ENCODE measurements around the gene G6PD. TPM values are rescaled to one million over a fixed set of nuclear protein-coding genes. Genes with fewer than 3 reads are reported as not detected.

G6PD gene
- total and polyA plus RNA-seq, 8 donors, result 6.7 to 17.9 (median 12.4) TPM

DNA sequence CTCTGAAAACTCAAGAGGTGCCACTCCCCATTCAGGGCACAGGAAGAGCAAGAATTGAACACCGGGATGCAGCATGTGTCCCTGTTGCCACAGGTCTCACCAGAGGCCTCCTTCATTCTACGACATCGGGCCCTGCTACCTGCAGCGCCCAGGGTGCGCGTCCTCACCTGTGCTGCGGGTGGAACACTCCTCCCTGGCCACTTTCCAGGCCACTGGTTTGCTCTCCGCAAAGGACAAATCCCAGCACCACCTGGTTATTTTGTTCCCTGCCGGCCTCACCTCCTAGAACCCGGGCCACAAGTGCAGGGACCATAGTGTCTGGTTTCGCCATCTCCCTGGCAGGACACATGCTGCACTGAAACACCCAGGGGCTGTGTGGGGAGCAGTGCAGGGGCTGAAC is 16.4 kb downstream of the G6PD start:
- Histone ChIP-seq H3K4me1 (peaks cover 0 to 2% (median 0%) of the 10 kb centered on the region in 3 donors), H3K27me3 (no peaks in the 10 kb centered on the region), H3K4me3 (no peak overlapping the region), H3K36me3 (no peaks in the 10 kb centered on the region), H3K9me3 (no peaks in the 10 kb centered on the region), H3K27ac (no peak overlapping the region)
- FAIRE-seq, result no peak
- DNase-seq, result no peak
- ATAC-seq, result no peak
- intact Hi-C loops (cut with DNase I), result no loop called here
- no peak for TF ChIP-seq CTCF (IDR thresholded peaks at IDR 0.05)
- WGBS, 2 donors, result 72 to 75% methylated on average over 11 of the region's 11 CpGs

- FAIRE-seq, result no peak
- TF ChIP-seq CTCF (IDR thresholded peaks at IDR 0.05), result no peak
- H3K4me1 ChIP-seq, result peaks cover 0 to 2% (median 0%) of the 10 kb centered on the region in 3 donors
- WGBS, 2 donors, result 79 to 89% methylated on average over 6 of the region's 6 CpGs
- no peaks in the 10 kb centered on the region for H3K36me3 ChIP-seq
- ATAC-seq, result no peak
- intact Hi-C loops (cut with DNase I), result no loop called here
- no peaks in the 10 kb centered on the region for H3K27me3 ChIP-seq
- no peaks in the 10 kb centered on the region for H3K9me3 ChIP-seq
- no peak overlapping the region for H3K27ac ChIP-seq
- no peak for DNase-seq
- no peak overlapping the region for H3K4me3 ChIP-seq
These were observed 17.4 kb downstream of the G6PD start for GRCh38 chrX:154529206-154529612.

- peak overlapping the region; percentile 16 to 78 (median 56) for H3K27ac ChIP-seq
These were observed 19.6 kb downstream of the G6PD start for GRCh38 chrX:154526901-154527675.

GRCh38 chrX:154525606-154526490 is 20.8 kb downstream of the G6PD start:
- intact Hi-C loops (cut with DNase I), result no loop called here
- H3K27ac ChIP-seq, result no peak overlapping the region
- H3K9me3 ChIP-seq, result no peaks in the 10 kb centered on the region
- H3K36me3 ChIP-seq, result no peaks in the 10 kb centered on the region
- TF ChIP-seq CTCF (IDR thresholded peaks at IDR 0.05), result no peak
- ATAC-seq (no peak), FAIRE-seq (no peak), DNase-seq (no peak)
- WGBS, 2 donors, result 80 to 82% methylated on average over 14 of the region's 14 CpGs
- H3K27me3 ChIP-seq, result no peaks in the 10 kb centered on the region
- no peak overlapping the region for H3K4me3 ChIP-seq
- peaks cover 0 to 2% (median 0%) of the 10 kb centered on the region in 3 donors for H3K4me1 ChIP-seq

More at GRCh38 chrX:154526901-154527675, 19.6 kb downstream of the G6PD start:
- H3K9me3 ChIP-seq, result no peaks in the 10 kb centered on the region
- no peaks in the 10 kb centered on the region for H3K36me3 ChIP-seq
- H3K4me1 ChIP-seq, result peaks cover 0 to 2% (median 0%) of the 10 kb centered on the region in 3 donors
- FAIRE-seq, result no peak
- no peaks in the 10 kb centered on the region for H3K27me3 ChIP-seq
- DNase-seq, result peak; percentile 71 to 82 (median 76)
- peak; percentile 90 to 98 (median 94) for ATAC-seq
- intact Hi-C loops (cut with DNase I), result no loop called here
- WGBS, 2 donors, result 3 to 18% methylated on average over 14 to 15 of the region's 15 CpGs
- H3K4me3 ChIP-seq, result peak overlapping the region in 1 of 4 donors; percentile 34
- TF ChIP-seq CTCF (IDR thresholded peaks at IDR 0.05), result peak in 2 of 4 donors; percentile 8 to 29

Data from pancreas (tissue), 10 donors.